ENCODE measurements around the gene EGFR. TPM values are rescaled to one million over a fixed set of nuclear protein-coding genes. Genes with fewer than 3 reads are reported as not detected.

The EGFR gene
- total RNA-seq, 1 donor from 2014 or later = 62.7 TPM

DNA sequence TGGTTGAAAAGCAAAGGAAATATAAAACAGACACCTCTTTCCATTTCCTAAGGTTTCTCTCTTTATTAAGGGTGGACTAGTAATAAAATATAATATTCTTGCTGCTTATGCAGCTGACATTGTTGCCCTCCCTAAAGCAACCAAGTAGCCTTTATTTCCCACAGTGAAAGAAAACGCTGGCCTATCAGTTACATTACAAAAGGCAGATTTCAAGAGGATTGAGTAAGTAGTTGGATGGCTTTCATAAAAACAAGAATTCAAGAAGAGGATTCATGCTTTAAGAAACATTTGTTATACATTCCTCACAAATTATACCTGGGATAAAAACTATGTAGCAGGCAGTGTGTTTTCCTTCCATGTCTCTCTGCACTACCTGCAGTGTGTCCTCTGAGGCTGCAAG is 191.9 kb downstream of the EGFR start:
- Histone ChIP-seq H3K36me3 (peaks cover 33% of the 10 kb centered on the region), H3K4me1 (peaks cover 6% of the 10 kb centered on the region), H3K27ac (no peak overlapping the region), H3K4me3 (no peak overlapping the region), H3K27me3 (ENCODE audit: low read depth) (no peaks in the 10 kb centered on the region), H3K9me3 (no peaks in the 10 kb centered on the region)
- ATAC-seq (no peak), DNase-seq (no peak)
- intact Hi-C loops (cut with DNase I) = no loop called here
- TF ChIP-seq, protein P1, sequence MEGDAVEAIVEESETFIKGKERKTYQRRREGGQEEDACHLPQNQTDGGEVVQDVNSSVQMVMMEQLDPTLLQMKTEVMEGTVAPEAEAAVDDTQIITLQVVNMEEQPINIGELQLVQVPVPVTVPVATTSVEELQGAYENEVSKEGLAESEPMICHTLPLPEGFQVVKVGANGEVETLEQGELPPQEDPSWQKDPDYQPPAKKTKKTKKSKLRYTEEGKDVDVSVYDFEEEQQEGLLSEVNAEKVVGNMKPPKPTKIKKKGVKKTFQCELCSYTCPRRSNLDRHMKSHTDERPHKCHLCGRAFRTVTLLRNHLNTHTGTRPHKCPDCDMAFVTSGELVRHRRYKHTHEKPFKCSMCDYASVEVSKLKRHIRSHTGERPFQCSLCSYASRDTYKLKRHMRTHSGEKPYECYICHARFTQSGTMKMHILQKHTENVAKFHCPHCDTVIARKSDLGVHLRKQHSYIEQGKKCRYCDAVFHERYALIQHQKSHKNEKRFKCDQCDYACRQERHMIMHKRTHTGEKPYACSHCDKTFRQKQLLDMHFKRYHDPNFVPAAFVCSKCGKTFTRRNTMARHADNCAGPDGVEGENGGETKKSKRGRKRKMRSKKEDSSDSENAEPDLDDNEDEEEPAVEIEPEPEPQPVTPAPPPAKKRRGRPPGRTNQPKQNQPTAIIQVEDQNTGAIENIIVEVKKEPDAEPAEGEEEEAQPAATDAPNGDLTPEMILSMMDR (IDR thresholded peaks at IDR 0.05) = no peak

DNA sequence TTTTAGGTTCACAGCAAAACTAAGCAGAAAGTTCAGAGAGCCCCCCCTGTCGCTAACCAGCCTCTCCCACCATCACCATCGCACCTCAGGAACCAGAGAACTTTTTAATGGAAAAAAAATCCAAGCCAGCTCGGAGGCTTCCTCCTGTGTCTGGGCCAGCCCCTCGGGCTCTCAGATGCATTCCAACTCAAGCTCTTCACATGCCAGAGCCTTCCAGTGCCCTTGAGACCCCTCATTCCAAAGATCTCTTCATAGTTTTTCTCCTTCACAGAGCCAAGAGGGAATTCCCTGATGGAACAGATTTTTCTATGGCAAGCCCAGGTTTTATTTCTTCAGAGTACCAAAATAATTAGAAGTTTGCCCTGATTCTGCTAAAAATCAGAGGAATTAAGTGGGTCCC is 192.9 kb downstream of the EGFR start:
- no peaks in the 10 kb centered on the region for H3K27me3 ChIP-seq (ENCODE audit: low read depth)
- TF ChIP-seq, protein P1 (IDR thresholded peaks at IDR 0.05) = no peak
- peaks cover 6% of the 10 kb centered on the region for H3K4me1 ChIP-seq
- H3K9me3 ChIP-seq = no peaks in the 10 kb centered on the region
- intact Hi-C loops (cut with DNase I) = no loop called here
- H3K4me3 ChIP-seq = no peak overlapping the region
- H3K36me3 ChIP-seq = peaks cover 23% of the 10 kb centered on the region
- DNase-seq = no peak
- H3K27ac ChIP-seq = peak overlapping the region; percentile 18
- peak; percentile 63 to 73 for ATAC-seq

DNA sequence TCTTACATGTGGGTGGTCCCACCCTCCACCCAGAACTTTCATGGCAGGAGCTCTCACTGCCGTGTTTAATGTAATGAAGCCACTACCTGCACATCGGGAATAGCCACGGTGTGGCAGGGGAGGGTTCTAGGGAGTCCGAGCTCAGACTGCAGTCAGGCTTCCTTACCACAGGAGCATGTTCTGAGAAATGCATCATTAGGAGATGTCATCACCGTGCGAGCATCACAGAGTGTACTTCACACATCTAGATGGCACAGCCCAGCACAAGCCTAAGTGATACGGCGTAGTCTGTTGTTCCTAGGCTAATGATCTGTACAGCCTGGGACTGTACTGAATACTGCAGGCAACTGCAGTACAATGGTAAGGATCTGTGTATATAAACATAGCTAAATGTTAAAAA is 193.4 kb downstream of the EGFR start:
- H3K27ac ChIP-seq = peak overlapping the region; percentile 18
- H3K4me3 ChIP-seq = no peak overlapping the region
- peaks cover 6% of the 10 kb centered on the region for H3K4me1 ChIP-seq
- no peaks in the 10 kb centered on the region for H3K27me3 ChIP-seq (ENCODE audit: low read depth)
- peaks cover 19% of the 10 kb centered on the region for H3K36me3 ChIP-seq
- TF ChIP-seq, protein P1 (IDR thresholded peaks at IDR 0.05) = no peak
- intact Hi-C loops (cut with DNase I) = no loop called here
- H3K9me3 ChIP-seq = no peaks in the 10 kb centered on the region
- ATAC-seq (peak; percentile 43 to 57), DNase-seq (no peak)

DNA sequence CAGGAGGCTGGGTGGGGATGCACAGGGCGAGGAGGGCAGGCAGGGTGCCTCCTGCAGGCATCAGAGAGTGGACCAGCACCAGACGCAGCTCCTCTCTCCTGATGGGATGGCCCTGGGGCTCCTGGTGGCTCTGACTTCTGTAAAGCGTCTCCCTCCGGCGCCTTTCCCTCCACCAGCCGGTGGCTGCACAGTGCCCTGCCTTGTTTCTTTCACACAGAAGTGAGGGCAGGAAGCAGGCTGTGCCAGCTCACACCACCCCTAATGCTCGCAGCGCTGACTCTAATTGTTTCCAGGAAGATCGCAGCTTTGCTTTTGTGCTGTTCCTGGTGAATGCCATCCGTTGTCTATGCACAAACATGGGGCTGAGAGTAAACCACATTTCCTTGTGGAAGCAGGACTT is 194.0 kb downstream of the EGFR start:
- Histone ChIP-seq H3K4me1 (peaks cover 6% of the 10 kb centered on the region), H3K9me3 (no peaks in the 10 kb centered on the region), H3K36me3 (peaks cover 12% of the 10 kb centered on the region), H3K27ac (peak overlapping the region; percentile 9), H3K4me3 (no peak overlapping the region), H3K27me3 (ENCODE audit: low read depth) (no peaks in the 10 kb centered on the region)
- ATAC-seq = peak; percentile 27 to 30
- intact Hi-C loops (cut with DNase I) = no loop called here
- TF ChIP-seq, protein P1 (IDR thresholded peaks at IDR 0.05) = no peak
- no peak for DNase-seq

DNA sequence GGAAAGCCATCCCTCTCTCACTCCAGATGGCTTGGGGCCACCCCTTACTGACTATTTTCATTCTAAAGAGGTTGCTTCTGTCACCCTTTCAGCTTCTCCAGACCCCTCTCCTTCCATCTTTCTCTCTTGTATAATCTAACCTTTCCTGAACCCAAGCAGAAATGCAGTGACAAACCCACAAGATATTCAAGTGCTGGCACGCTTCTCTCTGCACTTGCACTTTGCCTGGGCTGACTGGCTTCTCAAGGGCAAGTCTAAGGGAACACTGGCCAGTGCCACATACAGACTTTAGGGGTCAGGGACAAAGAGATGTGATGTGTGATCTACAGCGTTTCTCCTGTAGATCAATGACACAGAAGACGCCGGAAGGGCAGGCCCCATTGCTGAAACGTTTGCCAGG is 195.9 kb downstream of the EGFR start:
- Histone ChIP-seq H3K27me3 (ENCODE audit: low read depth) (no peaks in the 10 kb centered on the region), H3K36me3 (no peaks in the 10 kb centered on the region), H3K27ac (no peak overlapping the region), H3K4me3 (no peak overlapping the region), H3K4me1 (peaks cover 6% of the 10 kb centered on the region), H3K9me3 (no peaks in the 10 kb centered on the region)
- intact Hi-C loops (cut with DNase I) = no loop called here
- ATAC-seq (peak in 1 of 2 donors; percentile 45), DNase-seq (no peak)
- TF ChIP-seq, protein P1 (IDR thresholded peaks at IDR 0.05) = no peak

DNA sequence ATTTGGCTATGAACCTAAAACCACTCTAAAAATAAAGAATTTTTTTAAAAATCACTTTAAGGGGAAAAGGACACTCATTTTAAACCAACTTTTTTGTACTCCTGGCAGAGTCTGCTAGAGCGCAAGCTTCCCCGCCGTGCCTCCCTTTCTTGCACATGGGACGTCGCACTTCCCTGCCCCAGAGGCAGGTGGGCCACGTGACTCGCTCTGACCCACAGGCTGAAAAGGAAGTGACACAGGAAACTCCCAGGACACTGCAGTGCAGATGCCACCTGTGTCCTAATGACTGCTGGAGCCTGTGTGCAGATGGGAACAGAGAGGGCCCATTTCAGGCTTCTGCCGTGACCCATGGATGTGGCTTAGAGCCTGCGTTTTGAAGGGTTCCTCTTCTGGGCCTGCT is 204.2 kb downstream of the EGFR start:
- ATAC-seq = no peak
- H3K27me3 ChIP-seq (ENCODE audit: low read depth) = no peaks in the 10 kb centered on the region
- intact Hi-C loops (cut with DNase I) = no loop called here
- H3K9me3 ChIP-seq = no peaks in the 10 kb centered on the region
- TF ChIP-seq, protein P1 (IDR thresholded peaks at IDR 0.05) = no peak
- DNase-seq = no peak
- H3K4me3 ChIP-seq = no peak overlapping the region
- no peaks in the 10 kb centered on the region for H3K4me1 ChIP-seq
- H3K27ac ChIP-seq = no peak overlapping the region
- H3K36me3 ChIP-seq = no peaks in the 10 kb centered on the region
